Measurements from ENCODE around the gene FAM204A.

- TF ChIP-seq CTCF (IDR thresholded peaks at IDR 0.05) = no peak
- TF ChIP-seq POLR2A (IDR thresholded peaks at IDR 0.05; ENCODE audit: low read depth) = no peak
Observed at GRCh38 chr10:118308664-118309063, 33.5 kb downstream of the FAM204A start.
